ENCODE data around the gene FAH.

- TF ChIP-seq CTCF (IDR thresholded peaks at IDR 0.05) (no peak), POLR2A (IDR thresholded peaks at IDR 0.05) (no peak)
These were observed 38.4 kb downstream of the FAH start for GRCh38 chr15:80191198-80191597.
